ENCODE results near the gene CFAP126.
"Not testable (repeated sequence)": the region's sequence is repeated elsewhere in the genome, so short reads cannot be mapped to it uniquely, and the experiment has no call there.

Gene CFAP126

DNA sequence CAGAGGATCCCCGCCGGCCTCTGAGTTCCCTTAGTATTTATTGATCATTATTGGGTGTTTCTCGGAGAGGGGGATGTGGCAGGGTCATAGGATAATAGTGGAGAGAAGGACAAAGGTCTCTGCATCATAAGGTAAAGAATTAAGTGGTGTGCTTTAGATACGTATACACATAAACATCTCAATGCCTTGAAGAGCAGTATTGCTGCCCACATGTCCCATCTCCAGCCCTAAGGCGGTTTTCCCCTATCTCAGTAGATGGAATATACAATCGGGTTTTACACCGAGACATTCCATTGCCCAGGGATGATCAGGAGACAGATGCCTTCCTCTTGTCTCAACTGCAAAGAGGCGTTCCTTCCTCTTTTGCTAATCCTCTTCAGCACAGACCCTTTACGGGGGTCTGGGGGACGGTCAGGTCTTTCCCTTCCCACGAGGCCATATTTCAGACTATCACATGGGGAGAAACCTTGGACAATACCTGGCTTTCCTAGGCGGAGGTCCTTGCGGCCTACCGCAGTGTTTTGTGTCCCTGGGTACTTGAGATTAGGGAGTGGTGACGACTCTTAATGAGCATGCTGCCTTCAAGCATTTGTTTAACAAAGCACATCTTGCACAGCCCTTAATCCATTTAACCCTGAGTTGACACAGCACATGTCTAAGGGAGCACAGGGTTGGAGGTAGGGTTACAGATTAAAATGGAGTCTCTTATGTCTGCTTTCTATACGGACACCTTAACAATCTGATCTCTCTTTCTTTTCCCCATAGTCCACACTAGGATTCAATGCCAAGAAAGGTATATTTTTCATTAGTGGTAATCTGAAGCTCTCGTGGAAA lies 51.6 kb downstream of the CFAP126 start:
- DNase-seq (ENCODE audit: low spot score in 2 of 2); H3K9me3 Mint-ChIP-seq; H3K27me3 Mint-ChIP-seq; ATAC-seq (replicated peaks; ENCODE audit: extremely low read depth, poor library complexity, severe bottlenecking): not testable (repeated sequence)
- Mint-ChIP-seq H3K36me3 (ENCODE audit: insufficient read depth) (peaks cover 17% of the 10 kb centered on the region), H3K27ac (ENCODE audit: low read depth) (peak overlapping the region; percentile 99), H3K4me3 (peak overlapping the region; percentile 95), H3K4me1 (peaks cover 18% of the 10 kb centered on the region)
